GM21723 (cell line): ENCODE data around the gene KNSTRN.

ENCODE experiments used
- ATAC-seq: cut with Tn5 transposase; IDR thresholded peaks from one replicate; pipeline ENCODE4 v1.9.1; 2021; ENCODE audit warnings: mild to moderate bottlenecking, moderate library complexity; ENCODE audit not compliant: unreplicated experiment

The KNSTRN gene

GRCh38 chr15:40392986-40393948, 10.7 kb downstream of the KNSTRN start:
- no peak for ATAC-seq

- ATAC-seq = no peak
Observed at GRCh38 chr15:40397688-40398412, 15.3 kb downstream of the KNSTRN start.

GRCh38 chr15:40398413-40398873, 15.9 kb downstream of the KNSTRN start:
- no peak for ATAC-seq

DNA sequence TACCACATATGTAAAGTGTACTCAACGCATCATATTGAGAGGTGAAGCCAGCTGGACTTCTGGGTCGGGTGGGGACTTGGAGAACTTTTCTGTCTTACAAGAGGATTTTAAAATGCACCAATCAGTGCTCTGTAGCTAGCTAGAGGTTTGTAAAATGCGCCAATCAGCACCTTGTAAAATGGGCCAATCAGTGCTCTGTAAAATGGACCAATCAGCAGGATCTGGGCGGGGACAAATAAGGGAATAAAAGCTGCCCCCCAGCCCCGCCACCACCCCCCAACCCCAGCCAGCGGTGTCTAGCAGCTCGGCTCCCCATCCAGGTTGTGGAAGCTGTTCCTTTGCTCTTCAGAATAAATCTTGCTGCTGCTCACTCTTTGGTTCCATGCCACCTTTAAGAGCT, 16.8 kb downstream of the KNSTRN start:
- ATAC-seq = no peak

DNA sequence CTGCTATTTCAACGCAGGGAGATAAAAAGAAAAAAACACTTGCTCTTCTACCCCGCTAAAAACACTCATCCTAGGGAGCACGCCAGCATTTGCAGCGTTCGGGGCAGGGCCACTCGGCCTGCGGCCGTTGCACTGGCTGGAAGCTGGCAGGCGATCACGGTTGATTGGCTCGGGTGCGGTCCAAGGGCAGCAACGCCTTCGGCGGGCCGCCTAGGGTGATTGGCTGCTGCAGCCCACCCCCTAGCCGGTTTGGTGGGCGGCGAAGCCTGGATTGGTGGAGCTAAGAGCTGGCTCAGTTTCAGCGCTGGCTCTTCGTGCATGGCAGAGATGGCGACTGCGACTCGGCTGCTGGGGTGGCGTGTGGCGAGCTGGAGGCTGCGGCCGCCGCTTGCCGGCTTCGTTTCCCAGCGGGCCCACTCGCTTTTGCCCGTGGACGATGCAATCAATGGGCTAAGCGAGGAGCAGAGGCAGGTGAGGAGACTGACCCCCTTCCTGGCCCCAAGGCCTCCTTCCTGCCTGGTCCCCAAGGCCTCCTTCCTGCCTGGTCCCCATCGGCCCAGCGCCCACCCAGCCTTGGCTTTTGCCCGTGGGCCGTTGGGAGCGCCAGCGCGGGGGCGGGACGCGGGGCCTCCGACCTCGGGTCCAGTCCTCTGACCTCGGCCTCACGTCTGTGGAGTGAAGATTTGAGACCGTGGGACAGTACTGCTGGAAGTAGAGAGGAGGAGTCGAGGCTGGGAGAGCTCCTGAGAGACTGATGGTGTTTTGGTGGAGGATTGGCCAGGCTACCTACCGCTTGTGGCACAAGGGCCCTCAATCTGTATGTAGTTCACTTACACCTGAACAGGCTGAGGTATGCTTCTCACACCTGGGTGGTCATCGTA, 23.2 kb downstream of the KNSTRN start, which contains the start of gene IVD:
IVD (plus strand) TSS at position 295 of the 881 bp plus-strand sequence; CDS start at position 328, 33 bp downstream.
- ATAC-seq = peak; percentile 77

- peak; percentile 56 for ATAC-seq
Observed at GRCh38 chr15:40407330-40407990, 24.9 kb downstream of the KNSTRN start.

DNA sequence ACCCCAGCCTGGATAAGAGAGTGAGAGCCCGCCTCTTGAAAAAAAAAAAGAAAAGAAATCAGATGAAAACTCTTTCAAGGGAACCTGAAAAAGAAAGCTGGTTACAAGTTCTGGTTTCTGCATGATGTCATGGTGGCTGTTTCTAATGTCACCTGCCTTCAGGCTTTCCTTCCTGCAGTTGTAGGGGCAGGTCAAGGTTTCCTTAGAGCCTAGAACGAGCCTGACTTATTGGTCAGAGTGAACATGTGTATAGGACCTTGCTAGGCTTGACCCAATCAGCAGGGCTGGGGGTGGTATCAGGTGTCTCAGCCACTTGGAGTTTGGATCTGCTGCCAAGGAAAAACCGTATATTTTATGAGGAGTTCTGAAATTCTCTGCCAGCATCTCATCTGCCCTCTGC, 26.8 kb downstream of the KNSTRN start:
- ATAC-seq = no peak

DNA sequence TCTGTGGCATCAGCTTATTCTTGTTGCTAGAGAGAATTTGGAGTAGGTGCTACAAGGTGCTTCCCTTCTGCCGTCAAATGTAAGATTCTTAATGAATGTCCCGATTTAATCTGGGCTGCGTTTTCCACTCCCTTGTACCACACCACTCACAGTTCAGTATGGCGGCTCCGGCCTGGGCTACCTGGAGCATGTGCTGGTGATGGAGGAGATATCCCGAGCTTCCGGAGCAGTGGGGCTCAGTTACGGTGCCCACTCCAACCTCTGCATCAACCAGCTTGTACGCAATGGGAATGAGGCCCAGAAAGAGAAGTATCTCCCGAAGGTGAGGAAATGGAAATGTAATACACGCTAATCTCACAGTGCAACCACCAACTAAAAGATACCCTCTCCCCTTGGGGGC, 28.0 kb downstream of the KNSTRN start:
- no peak for ATAC-seq

GRCh38 chr15:40412095-40412759, 29.7 kb downstream of the KNSTRN start:
- ATAC-seq = no peak

DNA sequence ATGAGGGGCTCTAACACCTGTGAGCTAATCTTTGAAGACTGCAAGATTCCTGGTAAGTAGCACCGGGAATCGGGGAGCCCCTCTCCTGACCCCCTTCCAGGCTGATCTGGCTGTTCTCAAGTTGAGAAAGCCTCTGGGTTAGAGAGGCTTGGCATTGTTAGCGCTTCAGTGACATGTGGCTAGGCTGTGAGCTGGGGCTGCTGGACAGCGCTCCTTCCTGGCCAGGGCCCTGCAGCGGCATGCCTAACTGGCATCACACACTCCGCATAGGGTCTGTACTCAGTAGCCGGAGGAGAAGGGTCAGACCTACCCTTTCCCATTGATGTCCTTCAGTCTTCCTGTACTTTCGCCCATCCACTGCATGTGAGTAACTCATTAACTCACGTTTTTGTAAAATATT, 30.5 kb downstream of the KNSTRN start:
- no peak for ATAC-seq

GRCh38 chr15:40414816-40415215, 32.3 kb downstream of the KNSTRN start:
- no peak for ATAC-seq

- ATAC-seq = no peak
Observed at GRCh38 chr15:40415226-40415625, 32.7 kb downstream of the KNSTRN start.

GRCh38 chr15:40416056-40416455, 33.5 kb downstream of the KNSTRN start:
- ATAC-seq = no peak

- no peak for ATAC-seq
Observed at GRCh38 chr15:40418126-40418525, 35.6 kb downstream of the KNSTRN start.

- no peak for ATAC-seq
Observed at GRCh38 chr15:40420071-40420713, 37.7 kb downstream of the KNSTRN start.

DNA sequence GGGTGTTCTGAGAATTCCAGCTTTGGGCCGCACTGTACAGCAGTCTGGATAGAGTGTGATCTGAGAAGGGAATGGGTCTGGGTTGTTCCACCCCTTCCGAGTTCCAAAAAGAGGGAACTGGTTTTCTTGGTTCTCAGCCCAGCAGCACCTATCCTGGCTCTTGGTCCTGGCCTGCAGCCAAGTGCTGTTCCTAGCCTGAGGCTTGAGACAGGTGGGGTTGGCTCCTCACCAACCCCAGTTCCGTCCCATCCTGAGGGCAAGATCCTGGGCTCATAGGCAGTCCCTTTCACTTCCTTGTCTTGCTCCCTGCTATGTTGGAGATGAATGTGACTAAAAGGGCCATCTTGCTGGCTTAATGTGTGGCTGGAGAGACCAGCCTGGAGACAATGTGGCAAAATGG, 38.3 kb downstream of the KNSTRN start:
- no peak for ATAC-seq

GRCh38 chr15:40421246-40422157, 39.0 kb downstream of the KNSTRN start:
- peak; percentile 89 for ATAC-seq

GRCh38 chr15:40424483-40425115, 42.1 kb downstream of the KNSTRN start:
- ATAC-seq = no peak
